GM18511 (cell line): Measurements from ENCODE around the gene CACNA2D1.
"Not testable (repeated sequence)": the region's sequence is repeated elsewhere in the genome, so short reads cannot be mapped to it uniquely, and the experiment has no call there.

Experiments
- ATAC-seq: cut with Tn5 transposase; IDR thresholded peaks from one replicate; pipeline ENCODE4 v1.9.1; 2021; ENCODE audit warnings: mild to moderate bottlenecking, moderate library complexity; ENCODE audit not compliant: unreplicated experiment

CACNA2D1 gene

DNA sequence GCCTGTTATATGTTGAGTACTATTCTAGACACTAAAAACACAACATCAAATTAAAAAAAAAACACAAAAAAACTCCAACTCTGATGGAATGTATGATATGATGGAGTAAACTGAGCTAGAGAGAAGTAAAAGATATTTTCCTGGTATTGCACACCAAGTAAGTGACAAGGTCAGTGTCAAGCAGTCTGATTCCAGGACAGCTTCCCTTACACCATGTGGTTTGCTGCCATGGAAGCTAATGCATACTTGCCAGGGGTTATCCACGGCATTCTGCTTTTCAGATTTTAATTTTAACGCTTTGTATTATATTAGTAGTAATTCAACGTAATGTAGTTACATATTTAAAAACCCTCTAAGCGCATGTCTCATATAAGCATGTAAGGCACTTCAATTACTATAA is 48.4 kb downstream of the CACNA2D1 start:
- ATAC-seq = no peak

DNA sequence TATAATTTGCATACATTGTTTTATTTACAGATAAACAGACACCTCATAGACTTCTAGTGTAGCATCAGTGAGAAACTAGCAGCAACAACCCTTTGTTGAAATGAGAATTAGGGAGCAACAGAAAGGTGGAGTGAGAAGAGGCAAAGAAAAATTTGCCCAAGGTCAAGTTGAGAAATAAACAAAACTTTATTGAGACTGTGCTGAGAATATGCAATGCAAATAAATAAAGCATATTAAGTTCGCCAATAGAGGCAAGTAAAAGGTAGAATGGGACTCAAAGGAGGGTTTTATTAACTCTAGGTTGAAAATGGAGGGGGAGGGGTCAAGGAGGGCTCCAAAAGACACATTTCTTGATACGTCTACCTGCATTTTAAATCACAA is 49.7 kb downstream of the CACNA2D1 start:
- no peak for ATAC-seq

DNA sequence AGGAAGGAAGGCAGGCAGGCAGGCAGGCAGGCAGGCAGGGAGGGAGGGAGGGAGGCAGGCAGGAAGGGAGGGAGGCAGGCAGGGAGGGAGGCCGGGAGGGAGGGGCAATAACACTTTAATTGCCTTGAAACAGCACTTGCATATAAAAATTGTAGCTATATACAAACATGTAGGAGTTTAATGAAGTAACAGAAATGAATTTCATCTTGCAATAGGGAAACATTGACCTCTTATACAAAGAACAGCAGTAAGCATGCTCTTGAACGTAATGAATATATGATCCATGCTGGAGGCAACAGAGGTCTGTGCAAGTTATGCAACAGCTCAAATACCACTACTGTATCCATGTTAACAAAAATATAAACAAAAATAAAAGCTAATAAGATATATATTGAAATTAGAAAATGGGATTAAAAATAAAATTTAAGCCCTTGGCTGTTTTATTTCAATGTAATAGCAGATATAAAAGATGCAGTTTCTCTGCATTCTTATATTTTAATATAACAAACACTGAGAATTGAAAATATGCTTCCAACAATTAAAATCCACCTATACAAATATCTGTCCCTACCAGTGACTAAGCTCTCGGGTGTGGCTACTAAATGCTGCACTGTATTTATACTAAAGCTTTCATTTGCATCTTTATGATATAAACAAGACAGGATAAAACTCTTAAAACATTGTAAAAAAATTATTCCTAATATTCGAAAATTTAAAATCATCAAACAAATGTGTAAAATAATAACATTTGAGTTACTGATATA is 50.3 kb downstream of the CACNA2D1 start:
- ATAC-seq = no peak

DNA sequence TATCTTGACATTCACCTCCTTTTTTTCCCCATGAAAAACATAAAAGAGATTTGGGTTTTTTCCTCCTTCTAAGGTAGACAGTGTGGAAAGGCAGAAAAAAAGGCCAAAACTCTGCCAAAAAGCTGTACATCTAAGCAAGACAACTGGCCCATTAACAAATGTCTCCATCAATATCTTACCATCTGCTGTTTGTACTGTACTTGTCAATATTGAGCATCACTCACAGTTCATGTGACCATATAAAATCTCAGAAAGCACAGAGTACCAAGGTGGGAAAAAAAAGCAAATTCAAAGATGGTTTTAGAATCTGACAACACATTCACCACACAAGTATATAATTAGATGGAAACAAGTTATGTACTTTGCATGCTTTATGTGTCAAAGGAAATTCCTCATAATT is 52.6 kb downstream of the CACNA2D1 start:
- ATAC-seq = no peak

DNA sequence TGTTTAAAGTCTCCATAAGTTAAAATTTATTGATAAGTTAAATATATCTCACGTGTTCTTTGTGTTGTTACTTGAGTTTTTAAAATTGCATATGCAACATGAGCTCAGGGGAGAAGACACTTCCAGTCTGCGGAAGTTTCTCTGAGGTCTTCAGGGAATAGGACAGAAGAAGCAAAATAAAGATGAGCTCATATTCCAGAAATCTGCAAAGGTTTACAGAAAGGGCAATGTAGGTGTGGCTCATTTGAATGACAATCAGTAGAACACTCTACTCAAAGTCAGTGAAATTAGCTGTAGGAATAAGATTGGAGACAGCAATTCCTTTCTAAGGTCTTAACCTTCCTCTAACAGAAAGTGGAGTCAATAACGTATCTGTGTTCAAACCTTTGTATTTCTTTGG is 53.7 kb downstream of the CACNA2D1 start:
- ATAC-seq = no peak

DNA sequence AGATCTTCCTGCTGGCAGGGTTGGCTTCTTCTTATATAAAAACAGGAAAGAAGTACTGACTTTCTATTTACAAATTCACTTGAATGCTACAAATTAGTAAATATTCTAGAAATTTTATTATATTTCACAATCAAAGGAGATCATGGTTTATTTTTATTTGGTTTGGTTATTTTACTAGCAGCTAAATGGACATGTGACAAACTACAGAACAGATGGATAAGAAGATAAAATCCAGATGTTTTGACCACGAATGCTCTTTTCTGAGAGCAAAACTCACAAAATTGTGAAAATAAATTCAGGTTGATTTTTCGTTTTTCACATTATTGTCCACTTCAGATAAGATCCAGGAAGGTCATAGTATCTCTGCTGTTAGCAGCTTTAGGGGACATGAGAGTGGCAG is 55.4 kb downstream of the CACNA2D1 start:
- ATAC-seq = no peak

DNA sequence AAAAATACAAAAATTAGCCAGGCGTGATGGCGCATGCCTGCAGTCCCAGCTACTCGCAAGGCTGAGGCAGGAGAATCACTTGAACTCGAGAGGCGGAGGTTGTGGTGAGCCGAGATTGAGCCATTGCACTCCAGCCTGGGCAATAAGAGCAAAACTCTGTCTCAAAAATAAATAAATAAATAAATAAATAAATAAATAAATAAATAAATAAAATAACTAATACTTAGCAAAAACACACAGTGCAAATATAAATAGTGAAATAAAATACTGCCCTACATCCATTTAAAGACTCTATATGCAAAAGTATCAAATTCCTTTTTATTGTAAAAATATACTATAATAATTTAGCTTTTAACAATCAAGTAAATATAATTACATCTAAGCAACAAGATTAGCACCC is 57.0 kb downstream of the CACNA2D1 start:
- ATAC-seq = not testable (repeated sequence)

DNA sequence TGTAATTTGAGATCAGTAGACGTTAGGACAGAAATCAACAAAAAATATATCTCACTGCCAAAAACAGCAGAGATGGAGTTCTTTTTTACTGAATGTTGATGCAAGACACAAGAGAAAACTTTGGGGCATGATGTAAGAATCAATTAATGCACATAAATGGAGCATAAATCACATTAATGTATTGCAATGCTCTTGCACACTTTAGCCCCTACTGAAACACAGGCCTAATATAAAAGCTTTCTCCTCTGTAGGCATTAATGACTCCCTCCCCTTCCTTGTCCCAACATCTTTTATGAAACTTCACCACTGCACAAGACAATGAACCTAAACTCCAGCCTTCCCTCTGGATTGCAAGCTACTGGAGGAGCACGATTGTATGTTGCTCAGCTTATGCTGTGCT is 58.8 kb downstream of the CACNA2D1 start:
- no peak for ATAC-seq

DNA sequence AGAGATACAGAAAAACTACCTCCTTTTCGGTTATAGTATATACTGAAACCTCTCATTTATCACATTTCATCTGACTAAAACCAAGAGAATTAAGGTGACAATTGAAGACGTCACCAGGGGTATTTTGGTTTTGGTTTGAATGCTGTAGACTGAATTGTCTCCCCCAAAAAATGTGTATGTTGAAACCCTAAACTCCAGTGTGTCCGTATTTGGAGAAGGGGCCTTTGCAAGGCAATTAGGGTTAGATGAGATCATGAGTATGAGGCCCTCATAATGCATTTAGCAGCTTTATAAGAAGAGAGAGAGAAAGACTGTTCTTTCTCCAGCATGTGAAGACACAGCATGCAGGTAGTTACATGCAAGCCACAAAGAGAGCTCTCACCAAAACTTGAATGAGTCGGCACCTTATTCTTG is 59.5 kb downstream of the CACNA2D1 start:
- ATAC-seq = no peak

DNA sequence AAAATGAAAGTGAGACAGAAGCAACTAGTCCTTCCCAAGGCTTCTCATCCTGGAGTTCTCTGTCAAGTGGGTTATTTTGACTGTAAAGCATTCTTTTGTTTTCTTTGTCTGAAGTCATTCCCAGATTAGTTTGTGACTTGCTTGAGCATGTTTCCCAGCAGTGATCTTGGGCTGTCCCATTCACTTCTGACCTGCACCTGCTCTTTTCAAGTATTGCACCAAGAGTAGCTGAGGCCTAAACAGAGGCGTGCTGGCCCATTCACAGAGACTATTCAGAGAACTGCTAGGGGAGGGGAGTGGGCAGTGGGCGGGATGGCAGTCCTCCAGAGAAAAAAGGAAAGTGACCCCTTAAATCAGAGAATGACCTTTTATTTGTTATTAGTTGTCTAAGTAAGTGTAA is 61.3 kb downstream of the CACNA2D1 start:
- ATAC-seq = no peak

DNA sequence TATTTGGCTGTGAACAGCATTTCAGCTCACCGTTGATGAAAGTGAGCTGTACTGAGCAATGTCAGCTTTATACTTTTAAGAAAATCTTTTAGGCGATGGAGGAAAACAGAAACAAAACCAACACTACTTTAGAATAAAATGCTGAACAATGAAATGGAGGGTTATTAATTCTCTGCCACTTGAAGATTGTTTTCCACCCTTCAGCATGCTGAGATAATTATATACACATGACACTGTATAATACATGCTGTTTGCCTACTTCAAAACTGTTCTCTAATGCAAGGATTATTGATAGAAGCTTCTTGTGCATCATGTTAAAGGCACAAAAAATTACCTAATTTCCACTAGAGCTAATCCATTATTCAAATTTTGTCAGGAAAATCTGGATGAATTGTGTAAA is 66.8 kb downstream of the CACNA2D1 start:
- ATAC-seq = no peak

DNA sequence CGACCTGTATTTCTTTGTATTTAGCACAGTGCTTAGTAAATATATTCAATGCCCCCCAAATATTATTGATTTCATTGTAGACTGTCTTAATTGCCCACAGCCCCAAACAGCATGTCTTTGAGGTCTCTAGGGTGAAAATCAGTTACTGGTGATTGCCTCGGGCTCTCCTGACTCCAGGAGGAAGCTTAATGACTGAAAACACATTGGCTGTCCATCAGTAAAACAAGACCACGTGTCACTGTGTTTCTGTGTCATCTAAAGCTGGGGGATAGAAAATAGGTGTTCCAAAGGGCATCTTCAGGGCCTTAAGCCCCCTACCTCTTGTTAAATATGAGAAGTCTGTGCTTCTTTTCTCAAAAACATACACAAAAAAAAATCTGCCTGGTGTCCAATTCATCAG is 67.9 kb downstream of the CACNA2D1 start:
- no peak for ATAC-seq

DNA sequence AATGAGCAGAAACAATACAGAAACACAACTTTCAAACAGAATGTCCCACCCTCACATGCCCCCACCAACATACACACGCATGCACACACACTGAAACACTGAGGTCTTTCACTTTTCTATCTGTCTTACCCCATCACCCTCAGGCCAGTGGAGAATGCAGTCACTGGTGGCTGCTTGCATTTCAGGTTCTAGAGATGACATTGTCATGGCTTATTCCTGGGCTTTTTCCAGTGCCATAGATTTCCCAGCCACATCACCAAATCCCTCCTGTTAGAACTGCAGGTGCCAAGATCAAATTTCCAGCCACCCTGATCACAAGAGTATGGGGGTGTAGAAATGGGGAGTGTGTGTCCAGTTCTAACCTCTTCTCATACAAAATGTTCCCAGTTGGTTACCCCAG is 68.4 kb downstream of the CACNA2D1 start:
- no peak for ATAC-seq

DNA sequence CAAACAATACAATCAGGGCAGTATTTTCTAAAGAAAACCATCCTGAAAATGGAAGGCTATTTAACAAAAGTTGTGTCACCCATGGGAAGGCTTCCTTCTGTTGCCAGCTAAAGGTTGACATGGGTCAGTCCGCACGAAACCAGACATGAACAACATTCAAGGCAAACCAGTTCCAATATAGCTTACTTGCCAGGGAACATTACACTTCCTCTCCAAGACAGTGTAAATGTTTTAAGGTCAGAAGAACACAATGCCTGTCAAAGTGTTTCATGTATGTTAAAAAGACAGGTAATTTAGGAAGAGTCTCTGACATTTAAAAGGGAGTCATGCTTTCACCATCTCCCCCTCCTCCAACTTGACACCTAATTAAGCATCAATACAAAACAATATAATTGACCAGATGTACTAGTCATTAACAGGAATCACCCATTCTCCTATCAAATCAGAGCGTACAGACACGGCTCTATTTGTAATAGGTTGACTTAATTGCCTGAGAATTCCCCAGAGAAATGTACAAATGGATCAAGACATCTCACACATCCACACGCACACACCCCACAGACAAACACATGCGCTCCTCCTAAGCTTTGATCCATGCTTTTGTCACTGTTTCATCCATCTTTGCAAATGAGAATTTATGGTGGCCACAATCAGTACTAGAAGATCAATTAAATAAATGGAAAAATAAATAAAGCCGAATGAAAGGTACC is 69.5 kb downstream of the CACNA2D1 start:
- no peak for ATAC-seq

DNA sequence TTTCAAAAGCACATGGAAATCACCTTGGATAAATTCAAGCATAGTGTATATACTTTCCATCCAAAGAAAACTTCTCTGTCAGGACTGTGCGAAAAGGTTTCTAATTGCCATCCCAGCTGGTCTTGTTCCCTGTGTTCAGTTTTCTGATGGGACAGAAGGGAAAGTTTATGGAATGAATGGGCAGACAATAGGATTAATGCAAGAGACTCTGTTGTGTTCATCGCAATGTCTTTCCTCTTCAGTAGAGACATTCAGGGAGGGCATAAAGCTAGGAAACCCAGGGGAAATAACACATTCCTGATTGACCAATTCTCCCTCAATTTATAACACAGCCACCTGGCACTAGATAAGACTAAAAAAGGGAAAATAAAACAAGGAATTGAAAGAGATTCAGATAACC is 78.9 kb downstream of the CACNA2D1 start:
- ATAC-seq = no peak

DNA sequence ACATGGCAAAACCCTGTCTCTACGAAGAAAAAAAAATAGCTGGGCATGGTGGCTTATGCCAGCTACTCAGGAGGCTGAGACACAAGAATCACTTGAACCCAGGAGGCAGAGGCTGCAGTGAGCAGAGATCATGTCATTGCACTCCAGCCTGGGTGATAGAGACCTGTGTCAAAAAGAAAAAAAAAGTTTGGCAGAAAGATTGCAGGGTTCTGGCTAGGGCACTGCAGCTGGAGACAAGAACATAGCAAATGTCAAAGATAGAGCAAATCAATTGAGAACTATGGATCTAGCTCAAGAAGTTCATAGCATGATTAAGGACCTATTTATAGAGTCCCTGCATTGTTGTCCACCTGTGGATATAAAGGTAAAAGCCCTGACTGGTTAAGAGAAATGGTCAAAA is 79.5 kb downstream of the CACNA2D1 start:
- ATAC-seq = no peak

DNA sequence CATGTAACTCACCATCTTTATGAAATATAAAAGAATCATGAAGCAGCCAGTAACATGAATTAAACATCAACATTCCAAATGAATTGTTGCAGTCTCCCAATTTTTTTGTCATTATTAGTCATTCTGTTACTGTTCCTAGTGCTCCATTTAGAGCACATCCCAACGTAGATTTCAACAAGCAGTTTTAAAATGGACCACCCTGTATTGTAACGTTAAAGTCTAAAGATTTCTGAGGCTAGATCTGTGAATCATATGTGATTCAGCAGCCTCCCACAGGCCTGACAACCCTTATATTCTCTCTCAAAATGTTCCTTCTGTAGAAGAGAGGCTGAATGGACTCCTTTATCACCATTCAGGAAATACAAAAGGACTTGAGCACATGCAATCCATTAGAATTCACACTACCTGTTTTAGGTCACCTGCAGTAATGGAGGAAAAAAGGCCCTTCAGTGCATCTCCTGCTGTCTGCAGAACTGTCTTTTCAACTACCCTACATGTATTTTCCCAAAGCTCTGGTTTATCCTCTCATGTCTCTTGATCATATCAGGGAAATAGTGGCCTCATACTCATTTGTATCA is 81.4 kb downstream of the CACNA2D1 start:
- no peak for ATAC-seq

DNA sequence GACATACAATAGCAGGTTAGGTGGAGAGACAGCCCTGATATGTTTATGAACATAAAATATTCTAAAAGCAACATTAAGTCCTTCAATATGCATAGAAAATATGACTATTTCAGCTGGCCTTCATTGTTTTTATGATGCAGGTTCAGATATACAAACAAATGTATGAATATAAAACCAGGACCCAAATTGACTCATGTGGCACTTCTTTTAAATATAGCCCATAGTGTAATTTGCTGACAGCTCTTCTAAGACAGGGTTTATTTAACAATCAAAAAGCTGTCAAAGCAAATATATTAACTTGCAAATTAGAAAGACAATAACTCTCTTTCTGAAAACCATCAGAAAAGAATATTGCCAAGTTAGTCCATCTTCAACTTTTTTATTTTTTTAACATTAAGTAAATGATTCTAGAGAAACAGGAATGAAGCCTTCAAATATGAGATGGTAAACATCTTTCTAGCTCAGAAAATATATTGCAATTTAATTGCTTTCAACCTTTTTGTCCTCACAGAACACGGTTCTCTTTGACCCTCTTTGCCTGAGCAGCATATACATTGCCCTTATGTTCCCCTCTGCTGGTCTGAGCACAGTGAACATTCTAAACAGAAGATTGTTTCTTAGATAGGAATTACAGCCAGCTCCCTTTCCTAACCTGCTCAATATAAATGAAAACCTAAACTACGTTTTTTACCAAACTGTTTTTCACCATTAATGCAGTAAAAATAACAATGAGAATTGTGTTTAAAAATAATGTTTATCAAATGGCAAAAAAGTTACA is 82.8 kb downstream of the CACNA2D1 start:
- no peak for ATAC-seq

DNA sequence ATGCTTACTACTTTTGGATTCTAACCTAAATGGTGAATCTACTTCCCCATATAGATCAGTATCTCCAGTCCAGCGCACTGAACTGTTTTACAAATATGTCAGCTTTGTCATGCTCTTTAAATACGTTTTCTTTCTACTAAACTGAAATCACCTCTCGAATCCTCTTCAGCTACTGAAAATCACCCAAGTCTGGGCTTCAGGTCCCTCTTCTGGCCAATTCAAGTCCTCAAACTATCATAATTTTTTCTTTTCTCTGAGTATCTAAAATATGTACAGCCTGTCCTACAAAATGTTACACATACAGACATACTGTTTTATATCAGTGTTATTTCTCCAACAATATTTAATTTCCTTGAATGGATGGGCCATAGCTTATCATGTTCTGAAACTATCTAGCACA is 84.2 kb downstream of the CACNA2D1 start:
- ATAC-seq = no peak

DNA sequence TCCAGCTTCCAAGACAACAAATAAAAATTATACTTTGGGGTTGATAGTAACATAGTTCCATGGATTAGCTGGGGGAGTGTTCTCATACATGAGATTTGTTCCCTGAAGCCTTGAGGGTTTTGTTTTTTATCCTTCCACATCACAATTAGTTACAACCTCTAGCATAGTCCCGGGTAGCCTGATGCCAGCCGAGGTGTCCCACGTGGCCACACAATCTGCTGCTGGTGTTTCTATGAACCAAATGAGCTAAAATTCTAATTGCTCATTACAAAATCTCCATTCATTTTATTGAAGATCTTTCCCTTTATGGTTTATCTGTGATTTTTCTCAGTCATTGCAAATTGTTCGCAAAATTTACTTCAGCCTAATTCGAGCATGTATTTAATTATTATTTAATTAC is 84.7 kb downstream of the CACNA2D1 start:
- ATAC-seq = no peak

DNA sequence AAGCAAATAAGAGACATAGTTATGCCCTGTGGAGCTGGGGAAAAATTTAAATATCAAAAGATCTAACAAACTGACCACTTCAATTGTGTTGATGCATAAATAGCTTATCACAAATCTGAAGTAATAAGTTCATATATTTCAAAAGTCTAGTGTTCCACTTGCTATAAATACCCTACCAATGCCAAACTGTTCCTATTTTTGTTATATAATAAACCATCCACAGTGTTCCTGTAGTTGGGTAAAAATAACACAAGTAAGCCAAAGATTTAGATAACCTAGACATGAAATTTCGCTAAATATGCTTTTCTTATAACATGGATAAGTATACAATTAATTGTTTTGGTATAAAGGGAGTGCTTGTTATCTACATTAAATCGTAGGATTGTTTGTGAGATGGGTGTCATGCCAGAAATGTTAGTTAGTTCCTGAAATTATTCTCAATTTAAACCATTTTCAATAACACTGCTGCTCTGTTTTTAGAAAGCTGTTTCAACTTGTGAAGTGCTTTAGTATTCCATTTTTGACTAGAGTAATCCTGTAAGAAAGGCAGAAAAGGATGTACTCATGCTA is 85.5 kb downstream of the CACNA2D1 start:
- ATAC-seq = no peak
